ENCODE measurements around the gene TTC13.

Gene TTC13

DNA sequence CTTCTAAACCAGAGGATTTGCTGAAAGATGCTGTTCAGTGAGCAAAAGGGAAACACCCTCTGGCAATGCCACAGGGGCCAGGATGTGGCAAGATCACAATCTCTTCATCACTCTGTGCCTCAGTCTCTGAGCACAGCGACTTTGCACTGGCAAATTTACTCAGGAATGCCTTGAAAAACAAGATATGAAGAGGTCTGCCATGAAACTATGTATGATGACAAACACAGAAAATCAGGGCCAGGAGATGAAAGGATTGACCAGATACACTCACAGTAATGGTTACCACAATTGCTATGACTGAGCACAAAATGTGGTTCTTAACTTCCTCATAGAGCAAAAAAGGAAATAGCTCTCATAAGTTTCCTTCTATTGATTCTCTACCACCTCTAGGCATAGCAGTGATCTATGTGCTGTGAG, 5.8 kb downstream of the TTC13 start:
- H3K9ac ChIP-seq (ENCODE audit: insufficient read length): no peak overlapping the region
- H3K9me3 ChIP-seq (ENCODE audit: low read depth, low read length): no peaks in the 10 kb centered on the region
- peak; percentile 66 for DNase-seq (ENCODE audit: low read depth, low spot score)
- peaks cover 5% of the 10 kb centered on the region; the same call in 1 of the 2 replicates for H3K36me3 ChIP-seq (ENCODE audit: insufficient read depth, low read length)
- H3K27ac ChIP-seq: 0 out of 2 replicates have a peak overlapping the region, but pooled peaks have one; percentile 16
- TF ChIP-seq POLR2AphosphoS5 (IDR thresholded peaks at IDR 0.05; ENCODE audit: borderline replicate concordance, low read depth, low read length) (no peak), FOXP2 (optimal IDR thresholded peaks at IDR 0.05; ENCODE audit: control extremely low read depth, extremely low read length, insufficient read depth) (no peak)
- peak overlapping the region; percentile 40; the same call in 1 of the 2 replicates for H3K4me3 ChIP-seq

DNA sequence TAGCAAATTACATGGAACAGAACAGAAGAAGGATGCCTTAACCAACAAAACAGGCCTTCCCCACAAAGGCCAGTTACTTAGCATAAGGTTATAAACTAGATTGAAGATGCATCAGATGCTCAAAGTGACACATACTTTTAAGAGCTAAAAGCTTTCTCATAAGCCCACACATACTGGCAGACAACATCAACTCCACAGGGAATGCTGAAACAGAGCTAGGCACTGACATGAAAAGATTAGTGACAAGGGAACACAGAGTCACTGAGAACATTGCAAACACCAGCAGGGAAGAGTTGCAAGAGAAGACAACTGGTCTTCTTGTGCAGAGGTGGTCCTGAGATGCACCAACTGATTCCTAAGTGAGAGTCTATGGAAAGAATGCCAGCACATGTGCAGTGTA, 6.9 kb downstream of the TTC13 start:
- Histone ChIP-seq H3K27ac (no peak overlapping the region), H3K9ac (ENCODE audit: insufficient read length) (no peak overlapping the region), H3K4me3 (no peak overlapping the region), H3K9me3 (ENCODE audit: low read depth, low read length) (no peaks in the 10 kb centered on the region), H3K36me3 (ENCODE audit: insufficient read depth, low read length) (peaks cover 5% of the 10 kb centered on the region; the same call in 1 of the 2 replicates)
- no peak for DNase-seq (ENCODE audit: low read depth, low spot score)
- TF ChIP-seq POLR2AphosphoS5 (IDR thresholded peaks at IDR 0.05; ENCODE audit: borderline replicate concordance, low read depth, low read length): no peak
- TF ChIP-seq FOXP2 (optimal IDR thresholded peaks at IDR 0.05; ENCODE audit: control extremely low read depth, extremely low read length, insufficient read depth): no peak
- TF ChIP-seq EZH2 (IDR thresholded peaks at IDR 0.05): no peak

DNA sequence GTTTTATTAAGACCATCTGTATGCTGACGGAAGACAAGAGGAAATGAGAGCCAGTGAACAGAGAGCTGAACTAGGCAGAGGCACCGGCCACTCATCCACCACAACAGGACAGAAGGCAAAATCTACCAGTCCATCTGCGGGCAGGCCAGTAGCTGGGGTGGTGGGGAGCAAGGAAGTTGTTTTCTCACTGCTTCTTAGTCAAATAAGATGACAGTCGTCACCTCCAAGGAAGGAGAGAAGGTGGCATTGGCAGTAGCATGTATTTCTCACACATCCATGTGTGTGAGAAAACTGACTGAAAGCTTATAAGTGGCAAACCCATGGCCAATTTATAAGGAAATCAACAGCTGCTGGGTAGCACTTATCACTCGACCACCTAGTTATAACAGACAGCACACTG, 8.2 kb downstream of the TTC13 start:
- Histone ChIP-seq H3K27ac (no peak overlapping the region), H3K9me3 (ENCODE audit: low read depth, low read length) (no peaks in the 10 kb centered on the region), H3K9ac (ENCODE audit: insufficient read length) (no peak overlapping the region), H3K4me3 (no peak overlapping the region), H3K36me3 (ENCODE audit: insufficient read depth, low read length) (no peaks in the 10 kb centered on the region)
- DNase-seq (ENCODE audit: low read depth, low spot score): no peak
- no peak for TF ChIP-seq EZH2 (IDR thresholded peaks at IDR 0.05)
- TF ChIP-seq POLR2AphosphoS5 (IDR thresholded peaks at IDR 0.05; ENCODE audit: borderline replicate concordance, low read depth, low read length): no peak
- no peak for TF ChIP-seq FOXP2 (optimal IDR thresholded peaks at IDR 0.05; ENCODE audit: control extremely low read depth, extremely low read length, insufficient read depth)

DNA sequence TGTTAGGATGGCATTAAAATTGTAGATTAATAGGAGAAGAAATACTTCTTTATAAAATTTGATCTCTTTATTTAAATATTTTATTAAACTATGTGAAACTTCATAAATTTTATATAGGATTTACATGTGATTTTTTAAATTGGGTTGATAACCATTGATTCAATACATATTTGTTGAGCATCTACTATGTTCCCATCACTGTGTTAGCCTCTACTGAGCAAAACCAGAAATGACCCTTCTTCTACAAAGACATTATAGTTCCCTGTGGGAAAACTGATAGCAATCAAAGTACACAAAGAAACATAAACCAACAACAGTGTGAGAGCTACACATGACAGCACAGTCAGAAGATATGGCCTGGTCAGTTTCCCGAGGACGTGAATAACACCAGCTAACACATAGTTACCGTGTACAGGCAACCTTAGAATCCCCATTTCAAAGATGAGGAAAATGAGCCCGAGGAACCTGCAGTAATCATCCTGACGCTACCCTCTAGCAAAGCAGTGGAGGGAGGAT, 12.2 kb downstream of the TTC13 start:
- Histone ChIP-seq H3K36me3 (ENCODE audit: insufficient read depth, low read length) (no peaks in the 10 kb centered on the region), H3K9me3 (ENCODE audit: low read depth, low read length) (no peaks in the 10 kb centered on the region), H3K4me3 (no peak overlapping the region), H3K27ac (no peak overlapping the region), H3K9ac (ENCODE audit: insufficient read length) (no peak overlapping the region)
- TF ChIP-seq FOXP2 (optimal IDR thresholded peaks at IDR 0.05; ENCODE audit: control extremely low read depth, extremely low read length, insufficient read depth) (no peak), EZH2 (IDR thresholded peaks at IDR 0.05) (no peak), POLR2AphosphoS5 (IDR thresholded peaks at IDR 0.05; ENCODE audit: borderline replicate concordance, low read depth, low read length) (no peak)
- no peak for DNase-seq (ENCODE audit: low read depth, low spot score)

DNA sequence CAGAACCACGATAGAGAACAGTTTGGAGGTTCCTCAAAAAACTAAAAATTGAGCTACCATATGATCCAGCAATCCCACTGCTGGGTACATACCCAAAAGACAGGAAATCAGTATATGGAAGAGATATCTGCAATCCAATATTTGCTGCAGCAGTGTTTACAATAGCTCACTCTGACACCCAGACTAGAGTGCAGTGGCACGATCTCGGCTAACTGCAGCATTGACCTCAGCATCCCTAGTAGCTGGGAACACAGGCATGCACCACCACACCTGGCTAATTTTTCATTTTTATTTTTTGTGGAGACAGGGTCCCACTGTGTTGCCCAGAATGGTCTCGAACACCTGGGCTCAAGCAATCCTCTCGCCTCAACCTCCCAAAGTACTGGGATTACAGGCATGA, 13.1 kb downstream of the TTC13 start:
- Histone ChIP-seq H3K27ac (no peak overlapping the region), H3K36me3 (ENCODE audit: insufficient read depth, low read length) (no peaks in the 10 kb centered on the region), H3K9ac (ENCODE audit: insufficient read length) (no peak overlapping the region), H3K9me3 (ENCODE audit: low read depth, low read length) (no peaks in the 10 kb centered on the region), H3K4me3 (no peak overlapping the region)
- TF ChIP-seq POLR2AphosphoS5 (IDR thresholded peaks at IDR 0.05; ENCODE audit: borderline replicate concordance, low read depth, low read length) (no peak), EZH2 (IDR thresholded peaks at IDR 0.05) (no peak), FOXP2 (optimal IDR thresholded peaks at IDR 0.05; ENCODE audit: control extremely low read depth, extremely low read length, insufficient read depth) (no peak)
- no peak for DNase-seq (ENCODE audit: low read depth, low spot score)

DNA sequence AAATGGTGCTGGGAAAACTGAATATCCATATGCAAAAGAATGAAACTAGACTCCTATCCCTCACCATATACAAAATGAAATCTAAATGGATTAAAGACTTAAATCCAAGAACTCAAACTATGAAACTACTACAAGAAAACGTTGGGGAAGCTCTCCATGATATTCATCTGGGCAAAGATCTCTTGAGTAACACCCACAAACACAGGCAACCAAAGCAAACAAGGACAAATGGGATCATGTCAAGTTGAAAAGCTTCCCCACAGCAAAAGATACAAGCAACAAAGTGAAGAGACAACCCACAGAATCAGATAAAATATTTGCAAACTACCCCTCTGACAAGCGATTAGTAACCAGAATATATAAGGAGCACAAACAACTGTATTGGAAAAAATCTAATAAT, 13.8 kb downstream of the TTC13 start:
- TF ChIP-seq POLR2AphosphoS5 (IDR thresholded peaks at IDR 0.05; ENCODE audit: borderline replicate concordance, low read depth, low read length): no peak
- no peak for TF ChIP-seq FOXP2 (optimal IDR thresholded peaks at IDR 0.05; ENCODE audit: control extremely low read depth, extremely low read length, insufficient read depth)
- TF ChIP-seq EZH2 (IDR thresholded peaks at IDR 0.05): no peak
- DNase-seq (ENCODE audit: low read depth, low spot score): no peak
- Histone ChIP-seq H3K27ac (no peak overlapping the region), H3K9ac (ENCODE audit: insufficient read length) (no peak overlapping the region), H3K9me3 (ENCODE audit: low read depth, low read length) (no peaks in the 10 kb centered on the region), H3K4me3 (no peak overlapping the region), H3K36me3 (ENCODE audit: insufficient read depth, low read length) (no peaks in the 10 kb centered on the region)

DNA sequence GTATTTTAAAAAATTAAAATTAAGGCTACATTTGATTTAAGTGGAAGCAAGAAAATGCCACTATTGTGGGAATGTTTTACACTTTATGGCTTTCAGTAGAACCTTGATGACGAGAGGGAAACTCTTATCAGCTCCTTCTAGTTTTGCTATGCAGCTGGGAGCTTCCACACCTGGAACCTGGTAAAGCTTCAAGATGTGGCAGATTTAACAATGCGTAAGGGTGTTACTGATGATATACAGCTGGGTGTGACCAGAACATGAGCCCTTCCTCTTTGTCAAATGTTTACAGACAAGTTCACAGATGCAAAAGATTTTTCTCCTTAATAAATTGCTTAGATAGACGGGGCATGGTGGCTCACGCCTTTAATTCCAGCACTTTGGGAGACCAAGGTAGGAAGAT, 20.3 kb downstream of the TTC13 start:
- no peak overlapping the region for H3K27ac ChIP-seq
- H3K9ac ChIP-seq (ENCODE audit: insufficient read length): no peak overlapping the region
- TF ChIP-seq EZH2 (IDR thresholded peaks at IDR 0.05) (no peak), POLR2AphosphoS5 (IDR thresholded peaks at IDR 0.05; ENCODE audit: borderline replicate concordance, low read depth, low read length) (no peak), FOXP2 (optimal IDR thresholded peaks at IDR 0.05; ENCODE audit: control extremely low read depth, extremely low read length, insufficient read depth) (no peak)
- no peaks in the 10 kb centered on the region for H3K9me3 ChIP-seq (ENCODE audit: low read depth, low read length)
- no peak for DNase-seq (ENCODE audit: low read depth, low spot score)
- no peaks in the 10 kb centered on the region for H3K36me3 ChIP-seq (ENCODE audit: insufficient read depth, low read length)
- no peak overlapping the region for H3K4me3 ChIP-seq

DNA sequence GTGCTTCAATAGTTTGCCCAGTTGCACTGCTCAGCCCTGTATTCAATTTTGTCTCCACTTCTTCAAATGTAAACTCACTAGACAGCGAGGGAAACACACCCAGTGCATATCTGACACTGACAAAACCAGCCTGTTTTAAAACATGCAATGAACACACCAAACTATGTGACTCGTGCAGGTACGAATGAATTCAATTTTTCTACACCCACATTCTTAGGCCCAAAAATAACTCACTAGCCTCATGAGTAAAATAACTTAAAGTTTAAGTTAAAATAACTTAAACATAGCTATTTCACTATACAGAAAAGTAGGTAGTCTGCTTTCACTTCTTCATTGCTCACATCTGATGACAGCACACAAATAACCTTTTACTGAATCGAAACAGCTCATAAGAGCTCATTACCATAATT, 21.1 kb downstream of the TTC13 start:
- no peak for TF ChIP-seq POLR2AphosphoS5 (IDR thresholded peaks at IDR 0.05; ENCODE audit: borderline replicate concordance, low read depth, low read length)
- no peak for TF ChIP-seq EZH2 (IDR thresholded peaks at IDR 0.05)
- TF ChIP-seq FOXP2 (optimal IDR thresholded peaks at IDR 0.05; ENCODE audit: control extremely low read depth, extremely low read length, insufficient read depth): no peak
- Histone ChIP-seq H3K4me3 (no peak overlapping the region), H3K9me3 (ENCODE audit: low read depth, low read length) (no peaks in the 10 kb centered on the region), H3K9ac (ENCODE audit: insufficient read length) (no peak overlapping the region), H3K36me3 (ENCODE audit: insufficient read depth, low read length) (no peaks in the 10 kb centered on the region), H3K27ac (no peak overlapping the region)
- DNase-seq (ENCODE audit: low read depth, low spot score): no peak

DNA sequence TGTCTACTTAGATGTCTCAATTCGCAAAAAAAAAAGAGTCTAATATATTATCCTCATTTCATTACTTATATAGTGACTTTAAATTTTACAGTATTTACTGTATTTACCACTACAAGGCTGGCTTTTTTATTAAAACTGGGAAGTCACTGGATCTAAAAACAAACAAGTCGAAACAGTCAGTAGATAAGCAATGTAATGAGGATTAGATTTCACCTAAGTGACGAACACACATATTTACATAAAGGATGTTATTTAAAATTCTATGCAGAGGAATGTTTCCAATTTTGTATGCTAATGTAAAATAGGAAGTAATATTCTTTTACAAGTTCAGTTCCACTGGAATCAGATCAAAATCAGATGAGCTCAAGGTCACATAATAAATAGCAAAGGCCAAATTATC, 28.3 kb downstream of the TTC13 start:
- Histone ChIP-seq H3K9me3 (ENCODE audit: low read depth, low read length) (no peaks in the 10 kb centered on the region), H3K4me3 (peak overlapping the region; percentile 7; the same call in 1 of the 2 replicates), H3K27ac (peak overlapping the region; percentile 47; the same call in 1 of the 2 replicates), H3K36me3 (ENCODE audit: insufficient read depth, low read length) (peaks cover under 1% of the 10 kb centered on the region; the same call in 1 of the 2 replicates), H3K9ac (ENCODE audit: insufficient read length) (no peak overlapping the region)
- DNase-seq (ENCODE audit: low read depth, low spot score): no peak
- no peak for TF ChIP-seq POLR2AphosphoS5 (IDR thresholded peaks at IDR 0.05; ENCODE audit: borderline replicate concordance, low read depth, low read length)
- TF ChIP-seq EZH2 (IDR thresholded peaks at IDR 0.05): no peak
- TF ChIP-seq FOXP2 (optimal IDR thresholded peaks at IDR 0.05; ENCODE audit: control extremely low read depth, extremely low read length, insufficient read depth): no peak

All from SK-N-MC (cell line).